ENCODE measurements around the gene TBC1D7.

Gene TBC1D7

DNA sequence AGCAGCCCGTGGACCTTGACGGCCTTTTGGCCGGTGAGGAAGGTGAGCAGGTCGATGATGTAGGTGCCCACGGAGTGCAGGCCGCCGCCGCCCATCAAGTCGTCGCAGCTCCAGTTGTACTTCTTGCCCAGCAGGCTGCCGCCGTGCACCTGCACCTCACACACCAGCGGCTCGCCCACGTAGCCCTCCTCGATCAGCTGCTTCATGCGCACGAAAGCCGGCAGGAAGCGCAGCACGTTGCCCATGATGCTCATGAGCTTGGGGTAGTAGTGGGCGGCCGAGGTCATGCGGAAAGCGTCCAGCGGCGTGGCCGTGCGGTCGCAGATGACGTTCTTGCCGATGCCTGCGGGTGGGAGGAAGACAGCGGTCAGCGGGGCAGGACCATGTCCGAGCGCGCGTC, 37.0 kb upstream of the TBC1D7 start:
- no peak overlapping the region for H3K27ac ChIP-seq
- TF ChIP-seq, protein P1, sequence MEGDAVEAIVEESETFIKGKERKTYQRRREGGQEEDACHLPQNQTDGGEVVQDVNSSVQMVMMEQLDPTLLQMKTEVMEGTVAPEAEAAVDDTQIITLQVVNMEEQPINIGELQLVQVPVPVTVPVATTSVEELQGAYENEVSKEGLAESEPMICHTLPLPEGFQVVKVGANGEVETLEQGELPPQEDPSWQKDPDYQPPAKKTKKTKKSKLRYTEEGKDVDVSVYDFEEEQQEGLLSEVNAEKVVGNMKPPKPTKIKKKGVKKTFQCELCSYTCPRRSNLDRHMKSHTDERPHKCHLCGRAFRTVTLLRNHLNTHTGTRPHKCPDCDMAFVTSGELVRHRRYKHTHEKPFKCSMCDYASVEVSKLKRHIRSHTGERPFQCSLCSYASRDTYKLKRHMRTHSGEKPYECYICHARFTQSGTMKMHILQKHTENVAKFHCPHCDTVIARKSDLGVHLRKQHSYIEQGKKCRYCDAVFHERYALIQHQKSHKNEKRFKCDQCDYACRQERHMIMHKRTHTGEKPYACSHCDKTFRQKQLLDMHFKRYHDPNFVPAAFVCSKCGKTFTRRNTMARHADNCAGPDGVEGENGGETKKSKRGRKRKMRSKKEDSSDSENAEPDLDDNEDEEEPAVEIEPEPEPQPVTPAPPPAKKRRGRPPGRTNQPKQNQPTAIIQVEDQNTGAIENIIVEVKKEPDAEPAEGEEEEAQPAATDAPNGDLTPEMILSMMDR (conservative IDR thresholded peaks at IDR 0.05), result no peak
- no peak for TF ChIP-seq ZFX (IDR thresholded peaks at IDR 0.05)

- no peak overlapping the region for H3K27ac ChIP-seq
- TF ChIP-seq, protein P1 (conservative IDR thresholded peaks at IDR 0.05), result no peak
- TF ChIP-seq ZFX (IDR thresholded peaks at IDR 0.05), result no peak
Measured at GRCh38 chr6:13364842-13365241, 36.5 kb upstream of the TBC1D7 start.

- no peak overlapping the region for H3K27ac ChIP-seq
- no peak for TF ChIP-seq ZFX (IDR thresholded peaks at IDR 0.05)
- TF ChIP-seq, protein P1 (conservative IDR thresholded peaks at IDR 0.05), result no peak
Measured at GRCh38 chr6:13362412-13362811, 34.1 kb upstream of the TBC1D7 start.

- no peak overlapping the region for H3K27ac ChIP-seq
- TF ChIP-seq, protein P1 (conservative IDR thresholded peaks at IDR 0.05), result no peak
- TF ChIP-seq ZFX (IDR thresholded peaks at IDR 0.05), result no peak
Measured at GRCh38 chr6:13360671-13361540, 32.6 kb upstream of the TBC1D7 start.

- TF ChIP-seq, protein P1 (conservative IDR thresholded peaks at IDR 0.05), result no peak
- TF ChIP-seq ZFX (IDR thresholded peaks at IDR 0.05), result no peak
- no peak overlapping the region for H3K27ac ChIP-seq
Measured at GRCh38 chr6:13359287-13359686, 30.9 kb upstream of the TBC1D7 start.

GRCh38 chr6:13358511-13358910, 30.2 kb upstream of the TBC1D7 start:
- no peak overlapping the region for H3K27ac ChIP-seq
- TF ChIP-seq, protein P1 (conservative IDR thresholded peaks at IDR 0.05), result no peak
- no peak for TF ChIP-seq ZFX (IDR thresholded peaks at IDR 0.05)

DNA sequence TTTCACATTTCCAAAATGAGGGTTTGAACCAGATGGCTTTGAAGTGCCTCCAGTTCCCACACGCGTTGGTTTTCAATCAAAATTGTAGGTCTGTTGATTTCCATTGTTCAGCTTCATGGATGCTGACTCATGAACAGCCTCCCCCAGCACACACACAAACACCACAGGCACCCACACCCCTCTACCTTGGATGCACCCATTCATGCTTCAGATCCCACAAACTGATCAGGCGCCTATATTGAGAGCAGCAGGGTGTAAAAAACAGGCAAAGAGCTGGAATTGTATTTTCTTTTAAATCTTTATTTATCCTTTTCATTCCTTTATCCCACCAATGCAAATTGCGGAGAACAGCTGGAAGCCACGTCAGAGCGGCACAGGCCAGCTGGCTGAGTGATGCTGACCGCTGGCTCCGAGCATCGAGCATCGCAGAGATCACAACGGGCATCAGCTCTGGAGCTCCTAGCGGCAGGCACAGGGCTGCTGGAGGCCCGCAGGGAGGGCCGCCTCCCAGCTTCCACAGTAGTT, 29.3 kb upstream of the TBC1D7 start:
- H3K27ac ChIP-seq, result no peak overlapping the region

More for the DNA sequence above, 29.3 kb upstream of the TBC1D7 start:
- no peak for TF ChIP-seq ZFX (IDR thresholded peaks at IDR 0.05)
- TF ChIP-seq, protein P1 (conservative IDR thresholded peaks at IDR 0.05), result no peak

Data from C4-2B (cell line).